H1 (cell line): Measurements from ENCODE around the gene ZNRF3. TPM values are rescaled to one million over a fixed set of nuclear protein-coding genes. Genes with fewer than 3 reads are reported as not detected.

Source experiments
- CTCF ChIA-PET: fragments of 300-600 bp; sonication (Branson Sonifier 250); formaldehyde crosslinking; loops from one replicate; lab custom pipeline; 2021; ENCODE audit not compliant: partially characterized antibody; lab: Charles Lee
- POLR2A ChIA-PET: fragments of 300-600 bp; sonication (Branson Sonifier 250); formaldehyde crosslinking; loops from one replicate; lab custom pipeline; 2021; ENCODE audit warnings: inconsistent platforms; ENCODE audit not compliant: partially characterized antibody; lab: Charles Lee
- DNase-seq, 2 experiments: peaks; one replicate each; pipeline versions ENCODE4 v3.0.0 to v3.0.0-alpha.2; 2010 to 2022; ENCODE audit warnings: low spot score in 2 of 2, low read depth in 1 of 2, mixed read lengths in 1 of 2
- FAIRE-seq: peaks from 2 replicates; lab custom pipeline; 2011; peaks lifted over from hg19 to GRCh38; lab: Jason Lieb, UNC
- H2AFZ ChIP-seq: 2 replicates; pipeline ENCODE4 v1.8.1; 2012; ENCODE audit warnings: low read length, inconsistent platforms
- H2AK5ac ChIP-seq: 2 replicates; pipeline ENCODE4 v1.6.1; 2013; ENCODE audit warnings: low read depth, low read length
- H2BK120ac ChIP-seq: replicated peaks from 2 replicates; pipeline ENCODE3; 2013; ENCODE audit warnings: low read depth, low read length, inconsistent platforms
- H2BK12ac ChIP-seq: 2 replicates; pipeline ENCODE4 v1.6.1; 2013; ENCODE audit warnings: low read depth, low read length
- H2BK15ac ChIP-seq: 2 replicates; pipeline ENCODE4 v1.6.1; 2013; ENCODE audit warnings: low read length
- H2BK20ac ChIP-seq: 2 replicates; pipeline ENCODE4 v1.6.1; 2013; ENCODE audit warnings: low read length
- H2BK5ac ChIP-seq: 2 replicates; pipeline ENCODE4 v1.6.1; 2013; ENCODE audit warnings: low read depth, low read length
- H3K14ac ChIP-seq: 2 replicates; pipeline ENCODE4 v1.6.1; 2013; ENCODE audit warnings: inconsistent platforms; ENCODE audit not compliant: insufficient read length
- H3K18ac ChIP-seq: 2 replicates; pipeline ENCODE4 v1.6.1; 2013; ENCODE audit warnings: low read length; ENCODE audit errors: extremely low read depth
- H3K23ac ChIP-seq: 2 replicates; pipeline ENCODE4 v1.6.1; 2013; ENCODE audit warnings: inconsistent platforms; ENCODE audit not compliant: insufficient read length
- H3K23me2 ChIP-seq: 2 replicates; pipeline ENCODE4 v1.6.1; 2013; ENCODE audit warnings: low read depth, low read length
- H3K27ac ChIP-seq: 2 replicates; pipeline ENCODE4 v1.6.1; 2011; ENCODE audit warnings: low read depth, low read length, inconsistent platforms
- H3K27me3 ChIP-seq, 4 experiments: replicated peaks in 1 of 4; 1 replicate in 1 of 4; 2 replicates in 3 of 4; pipeline versions ENCODE4 v1.6.1 to v1.8.1; 2011 to 2013; ENCODE audit warnings: low read length in 3 of 4, mild to moderate bottlenecking in 3 of 4, inconsistent platforms in 2 of 4, mixed read lengths in 2 of 4, moderate library complexity in 1 of 4; ENCODE audit not compliant: control insufficient read depth in 3 of 4, insufficient read depth in 3 of 4; ENCODE audit errors: extremely low read depth in 1 of 4
- H3K36me3 ChIP-seq, 4 experiments: 2 replicates each; pipeline versions ENCODE4 v1.6.1 to v1.8.1; 2011 to 2013; ENCODE audit warnings: mild to moderate bottlenecking in 4 of 4, low read length in 3 of 4, moderate library complexity in 2 of 4, control low read depth in 1 of 4, inconsistent platforms in 1 of 4; ENCODE audit not compliant: insufficient read depth in 4 of 4, control insufficient read depth in 2 of 4
- H3K4ac ChIP-seq: replicated peaks from 2 replicates; pipeline ENCODE3; 2013; ENCODE audit warnings: low read length, low read depth, mixed read lengths, inconsistent platforms; ENCODE audit not compliant: insufficient read length
- H3K4me1 ChIP-seq, 4 experiments: replicated peaks in 1 of 4; 1 replicate in 1 of 4; 2 replicates in 3 of 4; pipeline versions ENCODE4 v1.6.1 to v1.8.1; 2011 to 2013; ENCODE audit warnings: low read length in 3 of 4, inconsistent platforms in 2 of 4, mixed read lengths in 1 of 4; ENCODE audit not compliant: insufficient read depth in 4 of 4, control insufficient read depth in 3 of 4
- H3K4me2 ChIP-seq, 2 experiments: 2 replicates each; pipeline versions ENCODE4 v1.6.1 to v1.8.1; 2011 to 2013; ENCODE audit warnings: low read depth in 2 of 2, low read length in 2 of 2, control low read depth in 1 of 2, inconsistent platforms in 1 of 2, mild to moderate bottlenecking in 1 of 2; ENCODE audit not compliant: insufficient read depth in 1 of 2
- H3K4me3 ChIP-seq, 4 experiments: fragments of 200-600, 300-600 bp in 1 of 4; sonication (generic), shearing (Covaris generic), sonication (Bioruptor Twin) in 1 of 4; 2 replicates each; pipeline versions ENCODE4 v1.5.1 to v1.8.1; 2011 to 2016; ENCODE audit warnings: low read length in 4 of 4, low read depth in 3 of 4, control low read depth in 2 of 4, inconsistent platforms in 2 of 4, mild to moderate bottlenecking in 2 of 4, mixed read lengths in 1 of 4, moderate library complexity in 1 of 4; ENCODE audit not compliant: insufficient read depth in 2 of 4; ENCODE audit errors: extremely low read depth in 1 of 4
- H3K56ac ChIP-seq: replicated peaks from 2 replicates; pipeline ENCODE3; 2013; ENCODE audit warnings: low read depth, mild to moderate bottlenecking, mixed read lengths, low read length, inconsistent platforms; ENCODE audit not compliant: insufficient read length
- H3K79me1 ChIP-seq: 2 replicates; pipeline ENCODE4 v1.6.1; 2013; ENCODE audit warnings: low read depth, low read length, control low read depth
- H3K79me2 ChIP-seq, 2 experiments: 2 replicates each; pipeline versions ENCODE4 v1.6.1 to v1.8.1; 2012 to 2013; ENCODE audit warnings: low read length in 2 of 2, mild to moderate bottlenecking in 2 of 2, inconsistent platforms in 1 of 2; ENCODE audit not compliant: insufficient read depth in 2 of 2, control insufficient read depth in 1 of 2
- H3K9ac ChIP-seq, 4 experiments: replicated peaks in 1 of 4; 1 replicate in 1 of 4; 2 replicates in 3 of 4; pipeline versions ENCODE4 v1.6.1 to v1.8.1; 2011 to 2013; ENCODE audit warnings: low read depth in 3 of 4, low read length in 3 of 4, control low read depth in 2 of 4, mild to moderate bottlenecking in 2 of 4, moderate library complexity in 2 of 4, inconsistent platforms in 1 of 4; ENCODE audit errors: extremely low read depth in 1 of 4
- H3K9me3 ChIP-seq, 2 experiments: 2 replicates each; pipeline versions ENCODE4 v1.6.1 to v1.8.1; 2012 to 2013; ENCODE audit warnings: mild to moderate bottlenecking in 2 of 2, moderate library complexity in 2 of 2, control low read depth in 1 of 2, inconsistent platforms in 1 of 2, low read depth in 1 of 2, low read length in 1 of 2, mixed read lengths in 1 of 2; ENCODE audit not compliant: insufficient read depth in 2 of 2
- H4K20me1 ChIP-seq, 2 experiments: replicated peaks in 1 of 2; 2 replicates each; pipeline versions ENCODE3 to v1.8.1; 2011 to 2013; ENCODE audit warnings: inconsistent platforms in 2 of 2, low read length in 2 of 2, mild to moderate bottlenecking in 1 of 2; ENCODE audit not compliant: insufficient read depth in 2 of 2, control insufficient read depth in 1 of 2
- H4K5ac ChIP-seq: 2 replicates; pipeline ENCODE4 v1.6.1; 2013; ENCODE audit warnings: low read length, low read depth, mixed read lengths, inconsistent platforms; ENCODE audit not compliant: insufficient read length
- H4K8ac ChIP-seq: 2 replicates; pipeline ENCODE4 v1.8.0; 2013; ENCODE audit warnings: mild to moderate bottlenecking, moderate library complexity, low read length, inconsistent platforms; ENCODE audit not compliant: insufficient read depth; ENCODE audit errors: extremely low read depth
- H4K91ac ChIP-seq: replicated peaks from 2 replicates; pipeline ENCODE3; 2013; ENCODE audit warnings: low read length, mixed read lengths, inconsistent platforms; ENCODE audit not compliant: insufficient read length
- BACH1 ChIP-seq: IDR thresholded peaks from 2 replicates; pipeline ENCODE4 v1.6.1; 2012; ENCODE audit warnings: low read length, improper control_type of control experiment
- BRCA1 ChIP-seq: IDR thresholded peaks from 2 replicates; pipeline ENCODE4 v1.6.1; 2012; ENCODE audit warnings: low read depth, low read length, improper control_type of control experiment
- CEBPB ChIP-seq: IDR thresholded peaks from 2 replicates; pipeline ENCODE4 v1.6.1; 2012; ENCODE audit warnings: low read depth, low read length
- CHD1 ChIP-seq: IDR thresholded peaks from 2 replicates; pipeline ENCODE4 v1.6.1; 2012; ENCODE audit warnings: low read depth, low read length, improper control_type of control experiment
- EGR1 ChIP-seq: IDR thresholded peaks from 2 replicates; pipeline ENCODE4 v1.6.1; 2011; ENCODE audit warnings: low read depth, low read length, borderline replicate concordance
- FOSL1 ChIP-seq: IDR thresholded peaks from 2 replicates; pipeline ENCODE4 v1.6.1; 2011; ENCODE audit warnings: mild to moderate bottlenecking, low read depth, low read length, moderate library complexity; ENCODE audit not compliant: insufficient read depth
- HDAC2 ChIP-seq, 2 experiments: fragments of 300-600 bp in 1 of 2; sonication (generic) in 1 of 2; IDR thresholded peaks; 2 replicates each; pipeline ENCODE4 v1.6.1; 2011 to 2012; ENCODE audit warnings: low read depth in 2 of 2, low read length in 2 of 2, mild to moderate bottlenecking in 2 of 2, moderate library complexity in 2 of 2, borderline replicate concordance in 1 of 2, inconsistent platforms in 1 of 2
- JUND ChIP-seq: IDR thresholded peaks from 2 replicates; pipeline ENCODE4 v1.6.1; 2011; ENCODE audit warnings: mild to moderate bottlenecking, improper control_type of control experiment, low read length
- POLR2A ChIP-seq, 2 experiments: IDR thresholded peaks; 1 replicate in 1 of 2; 2 replicates in 1 of 2; pipeline ENCODE4 v1.6.1; 2011; ENCODE audit warnings: low read depth in 2 of 2, low read length in 2 of 2, mild to moderate bottlenecking in 2 of 2; ENCODE audit errors: control extremely low read depth in 1 of 2
- POLR2AphosphoS5 ChIP-seq: IDR thresholded peaks from 2 replicates; pipeline ENCODE4 v1.6.1; 2011; ENCODE audit warnings: low read depth, low read length
- RFX5 ChIP-seq: IDR thresholded peaks from 2 replicates; pipeline ENCODE4 v1.6.1; 2011; ENCODE audit warnings: low read depth, low read length, improper control_type of control experiment, borderline replicate concordance
- SIX5 ChIP-seq: IDR thresholded peaks from 2 replicates; pipeline ENCODE4 v1.6.1; 2011; ENCODE audit warnings: mild to moderate bottlenecking, low read depth, low read length
- SP4 ChIP-seq: IDR thresholded peaks from 2 replicates; pipeline ENCODE4 v1.6.1; 2012; ENCODE audit warnings: low read length, inconsistent platforms
- TBP ChIP-seq: IDR thresholded peaks from 2 replicates; pipeline ENCODE4 v1.6.1; 2011; ENCODE audit warnings: low read depth, low read length, improper control_type of control experiment
- TCF12 ChIP-seq: IDR thresholded peaks from 2 replicates; pipeline ENCODE4 v1.6.1; 2011; ENCODE audit warnings: low read depth, mild to moderate bottlenecking, low read length
- ZNF274 ChIP-seq: IDR thresholded peaks from 2 replicates; pipeline ENCODE4 v1.7.0; 2012; ENCODE audit warnings: low read length, borderline replicate concordance; ENCODE audit errors: extremely low read depth
- WGBS, 2 experiments: shearing (Covaris generic) in 1 of 2; methylation state at CpG; one replicate each; pipeline versions ENCODE4 v1.1.6 to v1.1.7; 2013 to 2015; ENCODE audit warnings: low lambda C conversion rate in 2 of 2, mixed read lengths in 2 of 2, inconsistent platforms in 1 of 2, low coverage in 1 of 2, missing lambda C conversion rate in 1 of 2; ENCODE audit not compliant: insufficient replicate concordance in 2 of 2, insufficient coverage in 1 of 2, insufficient read length in 1 of 2; ENCODE audit errors: extremely low coverage in 1 of 2, missing lambda C conversion rate in 1 of 2; 5-methylcytosine and 5-hydroxymethylcytosine counted together
- polyA plus RNA-seq, 7 experiments: library from polyadenylated mRNA; depleted of rRNA in 3 of 7; stranded (reverse) in 5 of 7; unstranded in 2 of 7; fragments of >200 nt in 5 of 7; fragments of 200-250 nt in 2 of 7; gene quantifications; 1 replicate in 5 of 7; 2 replicates in 1 of 7; 4 replicates in 1 of 7; pipeline versions ENCODE4 v1.2.1 to v1.2.3, GENCODE V29; 2011 to 2013; ENCODE audit warnings: missing spikeins in 2 of 7, mixed read lengths in 2 of 7
- total RNA-seq: library from RNA; stranded (reverse); fragmentation: NEBNext Ultra II Directional; extraction: Animal tissue kit (Norgen Biotek cat#: 25700); gene quantifications from 2 replicates; pipeline ENCODE4 v1.2.1, GENCODE V29; 2021

ZNRF3 gene
- total and polyA plus RNA-seq, 2 of the 8 experiments (the other 6 are each of a cell fraction or from before 2014, with no cell fraction given), result 14.1 to 21.7 TPM

GRCh38 chr22:28835630-28836189 is 47.7 kb upstream of the ZNRF3 start:
- H3K4me3 ChIP-seq, result no peak overlapping the region
- H3K23me2 ChIP-seq, result peaks cover 5% of the 10 kb centered on the region; the same call in 1 of the 2 replicates
- no peaks in the 10 kb centered on the region; a peak in 1 of 7 replicates for H3K4me1 ChIP-seq
- CTCF ChIA-PET, result interaction anchor here (2.7 kb wide), 1 partner anchor 205 kb away, joined by 11 read pairs; no protein-coding TSS in a partner anchor
- no peak overlapping the region for H3K18ac ChIP-seq
- no peak for DNase-seq
- H3K79me2 ChIP-seq, result no peaks in the 10 kb centered on the region
- no peak overlapping the region for H2BK20ac ChIP-seq
- H3K27ac ChIP-seq, result no peak overlapping the region
- no peak overlapping the region for H2BK12ac ChIP-seq
- H2BK120ac ChIP-seq, result no peak overlapping the region
- whole genome bisulfite sequencing, 2 experiments, result 91% methylated on average over 9 of the region's 11 CpGs; no CpG with 5 or more reads in 1 of the 2 experiments
- no peak for FAIRE-seq
- H4K91ac ChIP-seq, result no peak overlapping the region
- peaks cover 0 to 2% of the 10 kb centered on the region in 2 experiments for H4K20me1 ChIP-seq
- no peak overlapping the region for H3K9ac ChIP-seq
- H3K23ac ChIP-seq, result no peak overlapping the region
- no peak overlapping the region for H2BK5ac ChIP-seq
- H3K79me1 ChIP-seq, result no peaks in the 10 kb centered on the region
- no peak overlapping the region for H3K4ac ChIP-seq
- no peak overlapping the region for H2AFZ ChIP-seq
- H4K8ac ChIP-seq, result no peak overlapping the region; the same call in 1 of the 2 replicates
- no peak overlapping the region for H3K14ac ChIP-seq
- POLR2A ChIA-PET, result no interaction called here
- H2AK5ac ChIP-seq, result no peak overlapping the region
- no peaks in the 10 kb centered on the region for H3K9me3 ChIP-seq
- H3K36me3 ChIP-seq, result no peaks in the 10 kb centered on the region
- H3K27me3 ChIP-seq, result no peaks in the 10 kb centered on the region
- no peak overlapping the region for H3K4me2 ChIP-seq
- no peak overlapping the region for H4K5ac ChIP-seq
- no peak overlapping the region for H3K56ac ChIP-seq
- H2BK15ac ChIP-seq, result no peak overlapping the region
- TF ChIP-seq RFX5 (no peak), BRCA1 (no peak), TCF12 (no peak), CHD1 (no peak), HDAC2 (IDR thresholded peaks at IDR 0.05; ENCODE audit: borderline replicate concordance in 1 of 2, low read depth in 2 of 2, low read length in 2 of 2) (no peak), SP4 (no peak), SIX5 (no peak), POLR2AphosphoS5 (no peak), CEBPB (no peak), POLR2A (IDR thresholded peaks at IDR 0.05; ENCODE audit: control extremely low read depth in 1 of 2, low read depth in 2 of 2, low read length in 2 of 2) (no peak), ZNF274 (no peak), TBP (no peak), JUND (no peak), EGR1 (no peak), BACH1 (no peak), FOSL1 (no peak)
